Spinal cord (tissue), 10 donors: ENCODE measurements around the gene DNAH2. TPM values are rescaled to one million over a fixed set of nuclear protein-coding genes. Genes with fewer than 3 reads are reported as not detected.

Experiments
- DNase-seq, 6 donors: peaks; one replicate each; pipeline versions ENCODE4 v3.0.0 to v3.0.0-alpha.2; 2013 to 2015; ENCODE audit warnings: low spot score in 6 of 6, low read depth in 4 of 6
- H3K27ac ChIP-seq: one replicate; pipeline ENCODE4 v1.5.1; 2013; ENCODE audit warnings: low read depth, low read length, control low read depth
- H3K27me3 ChIP-seq: one replicate; pipeline ENCODE4 v1.6.1; 2013; ENCODE audit warnings: low read length; ENCODE audit not compliant: control insufficient read depth, insufficient read depth
- H3K36me3 ChIP-seq: one replicate; pipeline ENCODE4 v1.6.1; 2013; ENCODE audit warnings: low read length; ENCODE audit not compliant: control insufficient read depth, insufficient read depth
- H3K4me1 ChIP-seq: one replicate; pipeline ENCODE4 v1.6.1; 2013; ENCODE audit warnings: low read length; ENCODE audit not compliant: control insufficient read depth, insufficient read depth
- H3K4me3 ChIP-seq: one replicate; pipeline ENCODE4 v1.5.1; 2013; ENCODE audit warnings: low read depth, low read length, control low read depth
- H3K9me3 ChIP-seq: one replicate; pipeline ENCODE4 v1.6.1; 2013; ENCODE audit warnings: low read length; ENCODE audit not compliant: control insufficient read depth, insufficient read depth
- WGBS: methylation state at CpG from one replicate; pipeline ENCODE4 v1.1.5; 2013; ENCODE audit warnings: missing lambda C conversion rate; ENCODE audit not compliant: insufficient coverage; 5-methylcytosine and 5-hydroxymethylcytosine counted together
- polyA plus RNA-seq, 2 donors: library from polyadenylated mRNA; unstranded; fragments of 120-200 nt; gene quantifications; one replicate each; pipeline ENCODE4 v1.2.1, GENCODE V29; 2013; ENCODE audit not compliant: insufficient read length in 2 of 2
- total RNA-seq, 2 donors: library from RNA; depleted of rRNA in 1 of 2; stranded (reverse); fragments of 120-200 nt in 1 of 2; fragments of >200 nt in 1 of 2; gene quantifications; one replicate each; pipeline versions ENCODE4 v1.2.3 to v1.2.4, GENCODE V29; 2013 to 2014
- donor health status: healthy.

Gene DNAH2
- total and polyA plus RNA-seq, 4 donors, result 1.3 to 3.2 (median 2.9) TPM

DNA sequence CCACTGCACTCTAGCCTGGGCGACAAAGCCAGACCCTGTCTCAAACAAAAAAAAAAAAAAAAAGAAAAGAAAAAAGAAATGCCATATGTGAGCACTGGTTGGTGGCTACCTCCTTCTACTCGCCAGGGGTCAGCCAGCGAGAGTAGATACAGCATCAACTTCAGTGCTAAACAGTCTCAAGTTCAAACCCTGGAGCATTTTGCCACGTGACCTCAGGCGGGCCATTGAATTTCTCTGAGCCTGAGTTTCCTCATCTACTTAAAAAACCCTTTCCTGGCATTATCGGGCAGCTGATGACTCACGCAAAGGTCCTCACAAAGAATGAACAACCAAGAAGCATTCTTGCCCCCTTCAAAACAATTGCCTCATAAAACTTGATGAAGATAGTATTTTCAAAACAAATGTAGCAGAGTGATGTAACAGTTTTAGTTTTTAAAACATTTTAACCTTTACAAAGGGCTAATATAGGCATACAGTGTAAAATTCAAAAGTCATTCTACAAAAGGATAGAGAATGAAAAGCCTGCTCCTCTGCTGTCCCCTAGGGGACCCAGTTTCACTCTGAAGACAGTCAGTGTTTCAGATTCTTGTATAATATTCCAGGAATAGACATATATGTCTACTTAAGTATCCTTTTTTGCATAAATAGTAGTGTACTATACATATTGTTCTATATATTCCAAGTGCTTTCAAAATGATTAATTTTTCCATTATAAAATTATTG, 28.4 kb downstream of the DNAH2 start:
- Histone ChIP-seq H3K27ac (no peak overlapping the region), H3K36me3 (peaks cover under 1% of the 10 kb centered on the region), H3K4me3 (no peak overlapping the region), H3K27me3 (no peaks in the 10 kb centered on the region), H3K4me1 (no peaks in the 10 kb centered on the region), H3K9me3 (no peaks in the 10 kb centered on the region)
- no peak for DNase-seq
- WGBS, result 60% methylated on average over 3 of the region's 7 CpGs

- no peaks in the 10 kb centered on the region for H3K36me3 ChIP-seq
- H3K27ac ChIP-seq, result no peak overlapping the region
- no peaks in the 10 kb centered on the region for H3K27me3 ChIP-seq
- 75% methylated on average over 1 of the region's 4 CpGs for WGBS
- H3K9me3 ChIP-seq, result no peaks in the 10 kb centered on the region
- no peak overlapping the region for H3K4me3 ChIP-seq
- peak in 1 of 6 donors; percentile 48 for DNase-seq
- no peaks in the 10 kb centered on the region for H3K4me1 ChIP-seq
Measured at GRCh38 chr17:7747635-7748071, 30.1 kb downstream of the DNAH2 start.

DNA sequence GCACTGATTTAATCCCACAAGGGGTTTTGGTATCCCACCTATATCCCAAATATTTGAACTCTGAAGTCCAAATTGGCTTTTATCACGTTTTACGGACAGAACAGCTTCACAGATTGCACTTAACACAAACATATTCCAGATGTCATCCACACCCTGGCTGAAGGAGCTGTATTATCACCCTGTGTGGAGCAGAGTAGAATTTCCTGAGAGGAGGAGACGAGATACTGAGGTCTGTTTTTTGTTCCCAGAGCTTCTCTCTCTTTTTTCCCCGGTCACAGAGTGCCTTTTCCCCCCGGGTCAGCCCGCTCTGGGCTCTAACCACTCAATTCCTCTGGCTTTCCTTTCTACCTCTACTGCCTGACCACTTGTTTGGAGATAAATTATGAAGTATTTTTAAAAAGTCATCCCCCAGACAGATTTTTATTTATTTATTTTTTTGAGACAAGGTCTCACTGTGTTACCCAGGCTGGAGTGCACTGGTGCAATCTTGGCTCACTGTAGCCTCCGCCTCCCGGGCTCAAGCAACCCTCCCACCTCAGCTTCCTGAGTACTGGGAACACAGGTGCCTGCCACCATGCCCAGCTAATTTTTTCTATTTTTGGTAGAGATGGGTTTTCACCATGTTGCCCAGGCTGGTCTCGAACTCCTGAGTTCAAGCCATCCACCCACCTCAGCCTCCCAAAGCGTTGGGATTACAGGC, 30.7 kb downstream of the DNAH2 start:
- Histone ChIP-seq H3K4me1 (no peaks in the 10 kb centered on the region), H3K27ac (no peak overlapping the region), H3K9me3 (no peaks in the 10 kb centered on the region), H3K27me3 (no peaks in the 10 kb centered on the region), H3K36me3 (no peaks in the 10 kb centered on the region), H3K4me3 (no peak overlapping the region)
- DNase-seq, result peak in 1 of 6 donors; percentile 17
- no CpG with 5 or more reads among the region's 10 CpGs for WGBS

DNA sequence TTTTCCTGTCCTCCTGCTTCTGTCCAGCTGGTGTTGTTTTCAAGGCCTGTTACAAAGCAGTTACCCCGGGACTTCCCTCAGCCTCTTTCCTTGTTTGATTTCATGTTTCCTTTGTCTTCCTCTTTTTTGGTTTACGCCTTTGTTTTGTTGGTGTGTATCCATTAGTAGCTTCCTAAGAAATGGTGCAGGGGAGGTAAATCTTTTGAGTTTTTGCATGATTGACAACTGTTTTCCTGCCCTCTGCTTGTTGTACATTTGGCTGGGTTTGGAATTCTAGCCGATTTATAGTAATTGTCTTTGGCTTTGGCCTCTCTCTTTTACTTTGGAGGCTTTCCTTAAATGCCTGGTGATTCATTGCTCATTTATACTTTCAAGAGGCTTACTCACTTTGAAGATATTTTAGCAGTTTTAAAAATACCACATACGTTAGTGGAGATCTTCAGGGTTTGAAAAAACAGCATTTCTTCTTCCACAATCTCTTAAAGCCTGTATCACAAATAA, 32.8 kb downstream of the DNAH2 start:
- Histone ChIP-seq H3K27ac (no peak overlapping the region), H3K36me3 (no peaks in the 10 kb centered on the region), H3K4me3 (no peak overlapping the region), H3K27me3 (no peaks in the 10 kb centered on the region), H3K4me1 (no peaks in the 10 kb centered on the region), H3K9me3 (no peaks in the 10 kb centered on the region)
- WGBS, result 83% methylated on average over 1 of the region's 4 CpGs
- DNase-seq, result no peak

GRCh38 chr17:7754656-7755055, 37.1 kb downstream of the DNAH2 start:
- WGBS, result 84% methylated on average over 7 of the region's 8 CpGs
- no peak for DNase-seq
- no peaks in the 10 kb centered on the region for H3K4me1 ChIP-seq
- H3K27ac ChIP-seq, result no peak overlapping the region
- no peaks in the 10 kb centered on the region for H3K36me3 ChIP-seq
- H3K9me3 ChIP-seq, result no peaks in the 10 kb centered on the region
- no peak overlapping the region for H3K4me3 ChIP-seq
- no peaks in the 10 kb centered on the region for H3K27me3 ChIP-seq

- DNase-seq, result no peak
- Histone ChIP-seq H3K9me3 (no peaks in the 10 kb centered on the region), H3K4me1 (no peaks in the 10 kb centered on the region), H3K27me3 (no peaks in the 10 kb centered on the region), H3K36me3 (no peaks in the 10 kb centered on the region), H3K27ac (no peak overlapping the region), H3K4me3 (no peak overlapping the region)
- WGBS, result 56% methylated on average over 9 of the region's 9 CpGs
Measured at GRCh38 chr17:7755095-7755890, 37.7 kb downstream of the DNAH2 start.

DNA sequence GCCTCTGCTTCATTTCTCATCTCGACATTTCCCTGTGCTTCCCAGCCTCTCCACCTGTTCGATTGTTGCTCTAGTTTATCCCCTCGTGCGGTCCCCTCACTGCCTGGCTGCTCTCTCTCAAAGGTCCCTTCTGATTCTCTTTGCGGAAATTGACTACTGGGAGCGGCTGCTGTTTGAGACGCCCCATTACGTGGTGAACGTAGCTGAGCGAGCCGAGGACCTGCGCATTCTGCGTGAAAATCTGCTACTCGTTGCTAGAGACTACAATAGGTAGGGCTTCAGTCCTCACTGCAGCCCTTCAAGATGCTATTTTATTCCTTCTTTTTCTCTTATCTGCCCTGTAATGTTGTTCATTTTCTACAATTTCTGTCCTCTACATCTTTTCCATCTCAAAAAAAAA, 39.4 kb downstream of the DNAH2 start:
- Histone ChIP-seq H3K9me3 (no peaks in the 10 kb centered on the region), H3K4me3 (no peak overlapping the region), H3K4me1 (no peaks in the 10 kb centered on the region), H3K27me3 (no peaks in the 10 kb centered on the region), H3K27ac (no peak overlapping the region), H3K36me3 (no peaks in the 10 kb centered on the region)
- no peak for DNase-seq
- WGBS, result 86% methylated on average over 14 of the region's 14 CpGs

GRCh38 chr17:7763919-7764318, 46.4 kb downstream of the DNAH2 start:
- DNase-seq, result no peak
- Histone ChIP-seq H3K27ac (no peak overlapping the region), H3K9me3 (no peaks in the 10 kb centered on the region), H3K4me1 (no peaks in the 10 kb centered on the region), H3K4me3 (no peak overlapping the region), H3K36me3 (no peaks in the 10 kb centered on the region), H3K27me3 (no peaks in the 10 kb centered on the region)
- 87% methylated on average over 15 of the region's 16 CpGs for WGBS

GRCh38 chr17:7767004-7767403, 49.5 kb downstream of the DNAH2 start:
- Histone ChIP-seq H3K4me3 (no peak overlapping the region), H3K27ac (no peak overlapping the region), H3K9me3 (no peaks in the 10 kb centered on the region), H3K4me1 (no peaks in the 10 kb centered on the region), H3K36me3 (no peaks in the 10 kb centered on the region), H3K27me3 (no peaks in the 10 kb centered on the region)
- WGBS, result 79% methylated on average over 2 of the region's 10 CpGs
- DNase-seq, result no peak
